Thyroid gland (tissue), 4 donors: Measurements from ENCODE around the gene NYAP2.

Experiments
- CTCF ChIP-seq, 6 experiments: fragments of 200-600 bp in 3 of 6; fragments of 450-650 bp in 3 of 6; sonication (generic) in 3 of 6; IDR thresholded peaks; one replicate each; pipeline ENCODE4 v1.5.1; 2016 to 2019; ENCODE audit warnings: antibody characterized with exemption in 6 of 6, mild to moderate bottlenecking in 2 of 6, inconsistent platforms in 1 of 6, moderate library complexity in 1 of 6
- POLR2A ChIP-seq, 2 donors: fragments of 450-650 bp; IDR thresholded peaks; one replicate each; pipeline ENCODE4 v1.6.1; 2017; ENCODE audit warnings: antibody characterized with exemption in 2 of 2, mild to moderate bottlenecking in 2 of 2, moderate library complexity in 1 of 2

- no peak for TF ChIP-seq CTCF (IDR thresholded peaks at IDR 0.05)
- TF ChIP-seq POLR2A (IDR thresholded peaks at IDR 0.05): no peak
Observed at GRCh38 chr2:225615514-225615913, 216.0 kb downstream of the NYAP2 start.
